HG03342 (cell line): ENCODE data around the gene PRDM2.

Experiments
- ATAC-seq: cut with Tn5 transposase; IDR thresholded peaks from one replicate; pipeline ENCODE4 v1.9.1; 2021; ENCODE audit warnings: mild to moderate bottlenecking, moderate library complexity; ENCODE audit not compliant: unreplicated experiment

The PRDM2 gene

GRCh38 chr1:13812456-13813397, 112.7 kb downstream of the PRDM2 start:
- ATAC-seq, result no peak

GRCh38 chr1:13813398-13814012, 113.5 kb downstream of the PRDM2 start:
- no peak for ATAC-seq

- no peak for ATAC-seq
These were observed 114.1 kb downstream of the PRDM2 start for GRCh38 chr1:13814131-13814530.

- no peak for ATAC-seq
These were observed 116.2 kb downstream of the PRDM2 start for GRCh38 chr1:13816016-13816760.

- no peak for ATAC-seq
These were observed 117.9 kb downstream of the PRDM2 start for GRCh38 chr1:13817906-13818305.

- ATAC-seq, result no peak
These were observed 118.9 kb downstream of the PRDM2 start for GRCh38 chr1:13818926-13819325.

- ATAC-seq, result no peak
These were observed 119.7 kb downstream of the PRDM2 start for GRCh38 chr1:13819642-13820041.

GRCh38 chr1:13820055-13820454, 120.1 kb downstream of the PRDM2 start:
- ATAC-seq, result no peak

- no peak for ATAC-seq
These were observed 120.5 kb downstream of the PRDM2 start for GRCh38 chr1:13820456-13820855.

GRCh38 chr1:13823126-13823880, 123.3 kb downstream of the PRDM2 start:
- ATAC-seq, result no peak

- no peak for ATAC-seq
These were observed 123.9 kb downstream of the PRDM2 start for GRCh38 chr1:13823936-13824335.

- no peak for ATAC-seq
These were observed 124.6 kb downstream of the PRDM2 start for GRCh38 chr1:13824626-13825025.

GRCh38 chr1:13825033-13825432, 125.0 kb downstream of the PRDM2 start:
- ATAC-seq, result no peak

GRCh38 chr1:13826009-13826408, 126.0 kb downstream of the PRDM2 start:
- no peak for ATAC-seq

GRCh38 chr1:13826591-13826990, 126.6 kb downstream of the PRDM2 start:
- no peak for ATAC-seq

GRCh38 chr1:13828454-13829151, 128.6 kb downstream of the PRDM2 start:
- ATAC-seq, result no peak

GRCh38 chr1:13829152-13829769, 129.3 kb downstream of the PRDM2 start:
- ATAC-seq, result no peak

GRCh38 chr1:13830170-13830569, 130.2 kb downstream of the PRDM2 start:
- ATAC-seq, result no peak

- ATAC-seq, result no peak
These were observed 130.8 kb downstream of the PRDM2 start for GRCh38 chr1:13830616-13831280.
